Osteoblast (primary cell): ENCODE data around the gene EFNA5. TPM values are rescaled to one million over a fixed set of nuclear protein-coding genes. Genes with fewer than 3 reads are reported as not detected.

ENCODE experiments used
- DNase-seq: peaks from one replicate; pipeline ENCODE4 v3.0.0; 2011; ENCODE audit warnings: low spot score, mixed read lengths; ENCODE audit not compliant: insufficient read length; ENCODE audit errors: missing footprints
- H2AFZ ChIP-seq: 2 replicates; pipeline ENCODE4 v1.6.0; 2011; ENCODE audit warnings: mild to moderate bottlenecking, low read length
- H3K27ac ChIP-seq: 2 replicates; pipeline ENCODE4 v1.5.1; 2011; ENCODE audit warnings: mild to moderate bottlenecking, low read depth, low read length, moderate library complexity
- H3K27me3 ChIP-seq: 2 replicates; pipeline ENCODE4 v1.6.0; 2012; ENCODE audit warnings: mild to moderate bottlenecking, control low read depth, inconsistent platforms, low read length, moderate library complexity; ENCODE audit not compliant: insufficient read depth
- H3K36me3 ChIP-seq: 2 replicates; pipeline ENCODE4 v1.5.1; 2011; ENCODE audit warnings: mild to moderate bottlenecking, low read length, control low read depth, moderate library complexity; ENCODE audit not compliant: insufficient read depth
- H3K4me1 ChIP-seq: 2 replicates; pipeline ENCODE4 v1.5.1; 2011; ENCODE audit warnings: mild to moderate bottlenecking, low read length, control low read depth, moderate library complexity; ENCODE audit not compliant: insufficient read depth
- H3K4me2 ChIP-seq: 2 replicates; pipeline ENCODE4 v1.6.0; 2011; ENCODE audit warnings: mild to moderate bottlenecking, low read length; ENCODE audit not compliant: insufficient read depth
- H3K4me3 ChIP-seq: fragments of 200-600 bp; sonication (generic); 3 replicates; pipeline ENCODE4 v1.5.1; 2012; ENCODE audit warnings: mild to moderate bottlenecking, low read length, inconsistent platforms; ENCODE audit not compliant: insufficient read depth
- H3K79me2 ChIP-seq: 2 replicates; pipeline ENCODE4 v1.6.0; 2012; ENCODE audit warnings: mild to moderate bottlenecking, low read length, control low read depth, inconsistent platforms; ENCODE audit not compliant: insufficient read depth
- H3K9me3 ChIP-seq: 2 replicates; pipeline ENCODE4 v1.5.1; 2011; ENCODE audit warnings: low read depth, low read length, control low read depth
- H4K20me1 ChIP-seq: 2 replicates; pipeline ENCODE4 v1.6.0; 2012; ENCODE audit warnings: mild to moderate bottlenecking, low read length, control low read depth; ENCODE audit not compliant: insufficient read depth
- CTCF ChIP-seq: IDR thresholded peaks from 2 replicates; pipeline ENCODE4 v1.5.1; 2011; ENCODE audit warnings: mild to moderate bottlenecking, low read depth, low read length, moderate library complexity; ENCODE audit errors: extremely low read depth
- total RNA-seq: library from RNA; depleted of rRNA; stranded (reverse); fragments of >200 nt; gene quantifications from 2 replicates; pipeline ENCODE4 v1.2.3, GENCODE V29; 2012

EFNA5 gene
- 10.0 and 12.3 TPM in 2 replicates for total RNA-seq

- Histone ChIP-seq H3K4me2 (peak within 1 kb of the TSS; percentile 97), H3K9me3 (no peaks in the 10 kb centered on the region), H3K36me3 (no peaks in the 10 kb centered on the region), H4K20me1 (no peaks in the 10 kb centered on the region), H2AFZ (peak within 1 kb of the TSS; percentile 91), H3K27me3 (peaks cover 13% of the 10 kb centered on the region), H3K27ac (peak within 1 kb of the TSS; percentile 56), H3K4me1 (peaks cover 17% of the 10 kb centered on the region), H3K4me3 (peak within 1 kb of the TSS; percentile 79), H3K79me2 (peaks cover 28% of the 10 kb centered on the region)
- peak; percentile 87 for DNase-seq
- TF ChIP-seq CTCF = no peak
These were observed at the start of gene EFNA5 for GRCh38 chr5:107670932-107671741. Gene EFNA5 (minus strand): TSS chr5:107670937.

DNA sequence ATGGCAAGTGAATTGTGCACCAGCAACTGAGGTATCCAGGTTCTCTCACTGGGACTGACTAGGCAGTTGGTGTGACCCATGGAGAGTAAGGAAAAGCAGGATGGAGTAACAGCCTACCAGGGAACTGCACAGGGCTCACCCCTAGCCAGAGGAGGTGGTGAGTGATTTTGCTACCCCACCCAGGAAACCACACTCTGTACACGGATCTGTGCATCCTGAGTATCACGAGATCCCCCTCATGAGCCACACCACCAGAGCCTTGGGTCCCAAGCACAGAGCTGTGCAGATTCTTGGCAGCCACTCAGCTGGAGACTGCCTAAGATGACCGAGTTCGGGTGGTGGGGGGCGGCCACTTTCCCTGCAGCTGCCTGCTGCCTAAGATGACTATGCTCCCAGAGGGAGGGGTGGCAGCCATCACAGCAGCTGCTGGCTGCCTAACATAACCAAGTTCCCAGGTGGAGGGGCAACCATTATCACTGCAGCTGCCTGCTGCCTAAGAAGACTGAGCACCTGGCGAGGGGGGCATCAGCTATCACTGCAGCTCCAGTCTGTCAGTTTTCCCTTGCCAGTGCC lies 48.4 kb upstream of the EFNA5 start:
- Histone ChIP-seq H3K79me2 (no peaks in the 10 kb centered on the region), H3K36me3 (no peaks in the 10 kb centered on the region), H2AFZ (no peak overlapping the region), H3K4me1 (no peaks in the 10 kb centered on the region), H3K4me3 (no peak overlapping the region), H3K27me3 (no peaks in the 10 kb centered on the region), H4K20me1 (no peaks in the 10 kb centered on the region), H3K27ac (no peak overlapping the region), H3K4me2 (no peak overlapping the region), H3K9me3 (no peaks in the 10 kb centered on the region)
- no peak for DNase-seq
- TF ChIP-seq CTCF = no peak

DNA sequence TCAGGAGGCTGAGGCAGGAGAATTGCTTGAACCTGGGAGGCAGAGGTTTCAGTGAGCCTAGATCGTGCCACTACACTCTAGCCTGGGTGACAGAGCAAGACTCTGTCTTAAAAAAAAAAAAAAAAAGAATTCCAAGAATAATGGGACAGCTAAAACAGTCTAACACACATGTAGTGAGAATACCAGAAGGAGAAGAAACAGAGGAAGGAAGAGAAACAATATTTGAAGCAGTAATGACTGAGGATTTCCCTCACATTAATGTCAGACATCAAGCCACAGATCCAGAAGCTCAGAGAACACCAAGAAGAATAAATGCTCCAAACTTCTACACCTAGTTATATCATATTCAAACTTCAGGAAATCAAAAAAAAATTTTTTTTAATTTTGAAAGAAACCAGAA lies 47.1 kb upstream of the EFNA5 start:
- no peak overlapping the region for H2AFZ ChIP-seq
- no peaks in the 10 kb centered on the region for H3K27me3 ChIP-seq
- no peak overlapping the region for H3K4me3 ChIP-seq
- H3K36me3 ChIP-seq = no peaks in the 10 kb centered on the region
- no peaks in the 10 kb centered on the region for H4K20me1 ChIP-seq
- TF ChIP-seq CTCF = no peak
- no peaks in the 10 kb centered on the region for H3K79me2 ChIP-seq
- no peak overlapping the region for H3K27ac ChIP-seq
- no peaks in the 10 kb centered on the region for H3K9me3 ChIP-seq
- H3K4me2 ChIP-seq = no peak overlapping the region
- DNase-seq = no peak
- no peaks in the 10 kb centered on the region for H3K4me1 ChIP-seq

GRCh38 chr5:107713228-107713627 lies 42.5 kb upstream of the EFNA5 start:
- Histone ChIP-seq H3K9me3 (no peaks in the 10 kb centered on the region), H3K4me2 (no peak overlapping the region), H3K4me3 (no peak overlapping the region), H3K27ac (no peak overlapping the region), H3K27me3 (no peaks in the 10 kb centered on the region), H4K20me1 (no peaks in the 10 kb centered on the region), H2AFZ (no peak overlapping the region), H3K36me3 (no peaks in the 10 kb centered on the region), H3K4me1 (no peaks in the 10 kb centered on the region), H3K79me2 (no peaks in the 10 kb centered on the region)
- no peak for DNase-seq
- TF ChIP-seq CTCF = no peak
